Activated CD4-positive, alpha-beta memory T cell treated with anti-CD3 and anti-CD28 coated beads for 36 hours (primary cell): ENCODE results near the gene PIH1D1. TPM values are rescaled to one million over a fixed set of nuclear protein-coding genes. Genes with fewer than 3 reads are reported as not detected.

Experiments
- CTCF ChIA-PET: fragments of 350-600 bp; sonication (Branson Sonifier 250); formaldehyde crosslinking; loops from one replicate; lab custom pipeline; 2021; ENCODE audit warnings: antibody characterized with exemption, inconsistent platforms; lab: Charles Lee
- POLR2A ChIA-PET: fragments of 350-600 bp; sonication (Branson Sonifier 250); formaldehyde crosslinking; loops from one replicate; lab custom pipeline; 2021; ENCODE audit warnings: antibody characterized with exemption; lab: Charles Lee
- DNase-seq: peaks from one replicate; pipeline ENCODE4 v3.0.0-alpha.2; 2020
- H3K27ac Mint-ChIP-seq: one replicate; pipeline ENCODE4 v1.8.0; 2021; ENCODE audit warnings: mixed read lengths
- H3K27me3 Mint-ChIP-seq: one replicate; pipeline ENCODE4 v1.8.0; 2021; ENCODE audit warnings: mixed read lengths
- H3K36me3 Mint-ChIP-seq: one replicate; pipeline ENCODE4 v1.8.0; 2021; ENCODE audit warnings: mixed read lengths
- H3K4me1 Mint-ChIP-seq: one replicate; pipeline ENCODE4 v1.8.0; 2021; ENCODE audit warnings: low read depth, mixed read lengths
- H3K4me3 Mint-ChIP-seq: one replicate; pipeline ENCODE4 v1.8.0; 2021; ENCODE audit warnings: mild to moderate bottlenecking, mixed read lengths
- H3K9me3 Mint-ChIP-seq: one replicate; pipeline ENCODE4 v1.8.0; 2021; ENCODE audit warnings: mixed read lengths
- intact Hi-C: fragments of 100-400 bp; cut with micrococcal nuclease; formaldehyde crosslinking; loops from one replicate; pipeline ENCODE4 v1.15.1; 2023
- total RNA-seq, 2 experiments: library from RNA; stranded (reverse); gene quantifications; one replicate each; pipeline ENCODE4 v1.2.3, GENCODE V29; 2021

Gene PIH1D1
- total RNA-seq, 2 experiments from 2014 or later, result 117 to 129 TPM

DNA sequence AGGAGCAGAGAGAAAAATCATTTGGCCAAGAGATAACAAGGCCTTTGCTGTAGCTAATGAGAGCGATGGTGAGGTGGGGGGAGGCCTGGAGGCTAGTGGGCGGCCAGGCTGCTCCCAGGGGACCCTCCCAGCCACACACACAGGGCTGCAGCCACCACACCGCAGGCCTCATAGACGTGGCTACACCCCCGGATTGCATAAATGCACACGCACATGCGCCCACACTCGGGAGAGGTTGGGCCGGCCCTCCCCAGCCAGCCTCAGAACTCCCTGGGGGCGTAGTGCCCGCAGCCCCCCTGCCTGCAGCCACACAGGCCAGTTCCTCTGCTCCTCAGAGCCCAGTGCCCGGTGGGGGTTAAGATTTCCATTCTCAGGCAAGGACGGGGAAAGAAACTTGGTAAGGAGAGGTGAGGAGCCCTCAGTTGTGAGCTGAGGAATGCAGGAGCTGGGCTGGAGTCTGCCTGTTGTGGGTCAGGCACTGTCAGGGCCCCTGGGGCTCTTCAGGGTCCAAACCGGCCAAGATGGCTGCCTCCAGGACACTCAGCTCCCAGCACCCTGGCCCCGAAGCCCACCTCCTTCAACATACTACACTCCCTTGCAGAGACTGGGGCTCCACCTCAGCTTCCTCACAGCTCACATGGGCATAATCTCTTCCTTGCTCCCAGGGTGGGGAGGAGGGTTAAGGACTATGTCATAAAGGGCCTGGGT is 36.4 kb downstream of the PIH1D1 start:
- H3K4me3 Mint-ChIP-seq, result no peak overlapping the region
- peaks cover 18% of the 10 kb centered on the region for H3K4me1 Mint-ChIP-seq
- intact Hi-C loops, result no loop called here
- POLR2A ChIA-PET, result no interaction called here
- peaks cover 9% of the 10 kb centered on the region for H3K27me3 Mint-ChIP-seq
- CTCF ChIA-PET, result no interaction called here
- H3K27ac Mint-ChIP-seq, result no peak overlapping the region
- H3K36me3 Mint-ChIP-seq, result no peaks in the 10 kb centered on the region
- no peaks in the 10 kb centered on the region for H3K9me3 Mint-ChIP-seq
- no peak for DNase-seq

- H3K4me3 Mint-ChIP-seq, result no peak overlapping the region
These were observed 37.4 kb downstream of the PIH1D1 start for GRCh38 chr19:49414256-49414655.

GRCh38 chr19:49413348-49413747 is 38.3 kb downstream of the PIH1D1 start:
- H3K27ac Mint-ChIP-seq, result no peak overlapping the region
- H3K4me1 Mint-ChIP-seq, result peaks cover 37% of the 10 kb centered on the region
- ChIA-PET CTCF (interaction anchor here (0.6 kb wide), 1 partner anchor 17 kb away, joined by 5 read pairs; no protein-coding TSS in a partner anchor), POLR2A (no interaction called here)
- peaks cover 2% of the 10 kb centered on the region for H3K27me3 Mint-ChIP-seq
- intact Hi-C loops, result no loop called here
- DNase-seq, result no peak
- no peaks in the 10 kb centered on the region for H3K36me3 Mint-ChIP-seq
- no peaks in the 10 kb centered on the region for H3K9me3 Mint-ChIP-seq
- no peak overlapping the region for H3K4me3 Mint-ChIP-seq

More at GRCh38 chr19:49414256-49414655, 37.4 kb downstream of the PIH1D1 start:
- H3K9me3 Mint-ChIP-seq, result no peaks in the 10 kb centered on the region
- H3K4me1 Mint-ChIP-seq, result peaks cover 28% of the 10 kb centered on the region
- ChIA-PET POLR2A (no interaction called here), CTCF (no interaction called here)
- intact Hi-C loops, result no loop called here
- DNase-seq, result no peak
- no peaks in the 10 kb centered on the region for H3K36me3 Mint-ChIP-seq
- H3K27me3 Mint-ChIP-seq, result peaks cover 2% of the 10 kb centered on the region
- no peak overlapping the region for H3K27ac Mint-ChIP-seq

DNA sequence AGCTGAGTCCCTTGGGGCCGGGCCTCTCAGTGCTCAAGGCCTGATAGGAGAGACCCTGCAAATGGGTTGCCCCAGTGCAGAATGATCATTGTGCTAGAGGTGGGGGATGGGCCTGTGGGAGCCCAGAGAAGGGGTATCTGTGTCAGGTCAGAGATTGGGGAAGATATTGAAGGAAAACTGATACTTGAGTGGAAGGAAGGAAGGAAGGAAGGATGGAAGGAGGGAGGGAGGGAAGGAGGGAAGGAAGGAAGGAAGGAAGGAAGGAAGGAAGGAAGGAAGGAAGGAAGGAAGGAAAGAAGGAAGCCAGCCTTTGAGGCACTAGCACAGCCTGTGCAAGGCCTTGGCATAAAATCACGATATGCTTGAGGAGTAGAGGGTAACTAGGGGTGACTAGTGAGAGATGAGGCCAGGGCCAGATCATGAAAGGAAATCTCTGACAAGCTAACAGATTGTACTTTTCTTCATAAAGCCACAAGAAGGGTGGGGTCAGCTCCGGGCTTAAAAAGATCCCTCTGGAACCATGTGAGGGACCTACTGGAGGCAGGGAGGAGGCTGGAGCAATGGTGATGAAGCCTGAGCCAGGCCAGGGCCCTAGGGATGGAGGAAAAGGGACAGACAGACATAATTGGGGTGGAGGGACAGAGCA is 39.8 kb downstream of the PIH1D1 start:
- no peaks in the 10 kb centered on the region for H3K27me3 Mint-ChIP-seq
- POLR2A ChIA-PET, result no interaction called here
- CTCF ChIA-PET, result interaction anchor here (0.9 to 1.4 kb wide), 2 partner anchors 10 to 110 kb away, joined by 3 to 4 read pairs; no protein-coding TSS in a partner anchor
- no peak overlapping the region for H3K4me3 Mint-ChIP-seq
- H3K36me3 Mint-ChIP-seq, result no peaks in the 10 kb centered on the region
- no peak for DNase-seq
- H3K9me3 Mint-ChIP-seq, result no peaks in the 10 kb centered on the region
- H3K4me1 Mint-ChIP-seq, result peaks cover 50% of the 10 kb centered on the region
- intact Hi-C loops, result no loop called here
- H3K27ac Mint-ChIP-seq, result no peak overlapping the region

DNA sequence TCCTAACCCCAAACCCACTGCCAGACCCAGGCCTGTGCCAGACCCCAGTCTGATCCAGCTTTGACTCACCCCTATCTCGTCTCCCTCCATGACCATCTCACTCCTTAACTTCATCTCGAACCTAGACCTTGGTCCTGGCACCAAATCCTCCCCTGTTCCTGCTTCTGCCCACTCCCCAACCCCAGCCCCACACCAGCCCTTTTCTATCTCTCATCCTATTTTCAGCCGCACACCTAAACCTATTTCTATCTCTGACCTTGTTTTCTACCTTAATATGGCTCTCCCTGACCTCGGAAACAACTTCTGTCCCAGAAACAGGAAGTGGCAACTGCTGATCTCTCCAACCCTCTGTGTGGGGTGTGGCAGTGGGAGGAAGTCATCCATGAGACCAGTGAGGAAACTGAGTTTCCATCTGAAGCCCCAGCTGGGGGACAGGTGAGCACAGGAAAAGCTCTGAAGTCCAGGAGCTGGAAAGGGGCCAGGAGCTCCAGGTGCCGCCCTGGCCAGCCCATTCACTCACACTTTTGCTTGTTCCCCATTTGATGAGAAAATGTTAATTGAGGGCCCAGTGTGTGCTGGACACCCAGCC is 42.1 kb downstream of the PIH1D1 start:
- H3K4me1 Mint-ChIP-seq, result peaks cover 47% of the 10 kb centered on the region
- POLR2A ChIA-PET, result interaction anchor here (0.5 to 0.8 kb wide), 2 partner anchors 13 to 45 kb away, joined by 3 read pairs; no protein-coding TSS in a partner anchor

DNA sequence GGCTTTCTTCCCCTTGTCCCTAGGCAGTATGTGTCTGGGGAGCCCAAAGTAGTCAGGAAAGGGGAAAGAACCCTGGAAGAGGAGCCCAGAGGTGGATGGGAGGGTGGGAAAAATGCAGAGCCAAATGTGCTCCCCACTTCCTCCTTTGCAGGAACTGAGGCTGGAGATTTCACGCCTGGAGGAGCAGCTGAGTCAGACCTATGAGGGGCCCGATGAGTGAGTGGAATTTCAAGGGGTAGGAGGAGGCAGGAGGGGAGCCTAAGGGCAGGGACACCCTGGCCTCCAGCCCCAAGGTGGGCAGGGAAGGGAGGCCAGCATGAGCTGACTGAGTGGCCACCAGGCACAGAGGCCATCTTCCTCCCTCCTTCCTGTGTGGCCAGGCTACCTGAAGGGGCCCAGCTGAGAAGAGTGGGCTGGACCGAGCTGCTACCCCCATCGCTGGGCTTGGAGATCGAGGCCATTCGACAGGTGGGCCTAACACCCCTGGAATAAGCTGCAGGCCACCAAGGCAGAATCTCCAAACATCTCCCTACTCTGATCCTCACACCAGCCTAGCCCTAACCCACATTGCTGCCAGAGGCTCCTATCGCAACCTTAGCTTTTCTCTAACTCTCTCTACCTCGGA is 42.7 kb downstream of the PIH1D1 start:
- H3K36me3 Mint-ChIP-seq, result no peaks in the 10 kb centered on the region
- CTCF ChIA-PET, result interaction anchor here (1.1 to 1.5 kb wide), 3 partner anchors 15 to 18 kb away, joined by 3 to 8 read pairs (median 5); no protein-coding TSS in a partner anchor
- intact Hi-C loops, result no loop called here

More for the DNA sequence above, 42.1 kb downstream of the PIH1D1 start:
- peak; percentile 43 for DNase-seq
- intact Hi-C loops, result no loop called here
- H3K36me3 Mint-ChIP-seq, result no peaks in the 10 kb centered on the region
- H3K4me3 Mint-ChIP-seq, result peak overlapping the region; percentile 44
- no peaks in the 10 kb centered on the region for H3K9me3 Mint-ChIP-seq
- CTCF ChIA-PET, result interaction anchor here (1.1 to 1.5 kb wide), 4 partner anchors 14 to 66 kb away, joined by 3 to 8 read pairs (median 4); no protein-coding TSS in a partner anchor
- H3K27me3 Mint-ChIP-seq, result no peaks in the 10 kb centered on the region
- peak overlapping the region; percentile 57 for H3K27ac Mint-ChIP-seq

DNA sequence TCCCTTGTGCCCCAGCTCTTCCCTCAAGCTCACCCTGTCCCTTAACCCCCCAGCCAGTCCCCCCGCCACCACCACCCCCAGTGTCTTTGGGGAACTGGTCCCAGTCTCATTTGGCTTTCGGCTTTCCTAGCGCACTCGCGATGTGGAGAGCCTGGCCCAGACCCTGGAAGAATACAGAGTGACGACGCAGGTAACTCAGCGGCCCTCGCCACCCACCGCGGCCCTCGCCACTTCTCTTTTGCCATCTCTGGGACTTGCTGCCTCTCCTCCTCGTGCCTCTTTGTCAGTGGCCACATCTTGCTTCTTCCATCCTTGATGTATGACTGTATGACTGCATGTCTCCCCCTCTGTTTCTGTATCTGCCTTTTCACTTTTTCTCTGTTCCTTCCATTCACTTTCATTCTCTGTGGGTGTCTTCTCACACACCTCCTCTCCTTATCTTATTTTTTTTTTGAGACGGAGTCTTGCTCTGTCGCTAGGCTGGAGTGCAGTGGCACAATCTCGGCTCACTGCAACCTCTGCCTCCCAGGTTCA is 44.1 kb downstream of the PIH1D1 start:
- CTCF ChIA-PET, result interaction anchor here (1.4 to 2.0 kb wide), 2 partner anchors 16 to 66 kb away, joined by 3 to 17 read pairs; no protein-coding TSS in a partner anchor
- Mint-ChIP-seq H3K27me3 (no peaks in the 10 kb centered on the region), H3K27ac (no peak overlapping the region), H3K36me3 (no peaks in the 10 kb centered on the region), H3K4me1 (peaks cover 47% of the 10 kb centered on the region), H3K9me3 (no peaks in the 10 kb centered on the region), H3K4me3 (no peak overlapping the region)
- DNase-seq, result no peak
- POLR2A ChIA-PET, result no interaction called here
- intact Hi-C loops, result no loop called here

More for the DNA sequence above, 42.7 kb downstream of the PIH1D1 start:
- peak overlapping the region; percentile 57 for H3K27ac Mint-ChIP-seq
- no peak for DNase-seq
- peaks cover 47% of the 10 kb centered on the region for H3K4me1 Mint-ChIP-seq
- no peaks in the 10 kb centered on the region for H3K9me3 Mint-ChIP-seq
- H3K27me3 Mint-ChIP-seq, result no peaks in the 10 kb centered on the region
- POLR2A ChIA-PET, result interaction anchor here (0.8 kb wide), 1 partner anchor 13 kb away, joined by 3 read pairs; no protein-coding TSS in a partner anchor
- H3K4me3 Mint-ChIP-seq, result peak overlapping the region; percentile 44

GRCh38 chr19:49407079-49407478 is 44.5 kb downstream of the PIH1D1 start:
- Mint-ChIP-seq H3K36me3 (no peaks in the 10 kb centered on the region), H3K9me3 (no peaks in the 10 kb centered on the region), H3K4me1 (peaks cover 45% of the 10 kb centered on the region), H3K27me3 (no peaks in the 10 kb centered on the region), H3K27ac (no peak overlapping the region), H3K4me3 (no peak overlapping the region)
- CTCF ChIA-PET, result interaction anchor here (0.7 to 2.0 kb wide), 3 partner anchors 9 to 66 kb away, joined by 3 to 17 read pairs (median 3); no protein-coding TSS in a partner anchor
- intact Hi-C loops, result no loop called here
- no peak for DNase-seq
- POLR2A ChIA-PET, result no interaction called here

DNA sequence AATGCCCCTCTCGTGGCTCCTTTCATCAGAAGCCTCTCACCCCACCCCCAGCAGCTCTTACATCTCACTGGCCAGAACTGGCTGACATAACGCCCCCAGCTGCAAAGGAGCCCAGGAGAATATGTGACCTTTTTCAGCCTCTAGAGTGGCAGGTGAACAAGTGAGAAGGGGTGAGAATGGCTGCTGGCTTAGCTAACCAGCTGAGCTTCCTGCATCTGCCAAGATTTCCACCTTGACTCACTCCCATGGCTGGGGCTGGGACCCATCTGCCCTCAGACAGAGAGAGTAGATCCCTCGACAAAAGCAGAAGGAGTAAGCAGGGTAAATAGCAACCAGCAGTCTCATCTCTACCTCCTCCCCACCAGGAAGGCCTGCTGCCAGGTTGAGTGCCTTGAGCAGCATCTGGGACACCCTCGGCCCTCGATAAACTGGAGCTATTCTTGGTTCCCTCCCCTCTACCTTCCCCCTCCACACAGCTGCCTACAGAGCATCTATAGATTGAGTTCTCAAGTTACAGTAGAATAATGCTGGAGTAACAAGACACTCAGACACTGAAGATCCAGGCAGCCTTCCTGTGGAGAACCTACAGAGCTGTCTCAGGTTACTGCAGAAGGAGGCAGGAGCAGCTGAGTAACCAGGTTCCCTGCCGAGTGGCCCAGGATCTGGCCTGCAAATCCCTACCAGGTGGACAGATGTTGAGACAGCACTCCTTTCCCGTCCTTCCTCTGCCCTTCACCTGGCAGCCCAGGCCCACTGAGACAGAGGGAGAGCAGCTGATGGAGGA is 48.0 kb downstream of the PIH1D1 start:
- Mint-ChIP-seq H3K36me3 (no peaks in the 10 kb centered on the region), H3K27me3 (no peaks in the 10 kb centered on the region), H3K27ac (no peak overlapping the region), H3K4me1 (peaks cover 18% of the 10 kb centered on the region), H3K4me3 (no peak overlapping the region), H3K9me3 (no peaks in the 10 kb centered on the region)
- intact Hi-C loops, result no loop called here
- CTCF ChIA-PET, result interaction anchor here (1.6 kb wide), 1 partner anchor 11 kb away, joined by 4 read pairs; no protein-coding TSS in a partner anchor
- DNase-seq, result no peak
- POLR2A ChIA-PET, result no interaction called here

DNA sequence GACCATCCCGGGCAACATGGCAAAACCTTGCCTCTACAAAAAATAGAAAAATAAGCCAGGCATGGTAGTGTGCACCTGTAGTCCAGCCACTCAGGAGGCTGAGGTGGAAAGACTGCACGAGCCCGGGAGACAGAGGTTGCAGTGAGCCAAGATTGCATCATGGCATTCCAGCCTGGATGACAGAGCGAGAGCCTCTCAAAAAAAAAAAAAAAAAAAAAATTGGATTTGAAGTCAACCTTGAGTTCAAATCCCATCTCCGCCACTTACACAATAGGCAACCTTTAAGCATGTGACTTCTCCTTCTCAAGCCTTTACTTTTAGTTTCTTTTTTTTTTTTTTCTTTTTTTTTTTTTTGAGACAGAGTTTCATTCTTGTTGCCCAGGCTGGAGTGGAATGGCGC is 51.6 kb downstream of the PIH1D1 start:
- no peaks in the 10 kb centered on the region for H3K36me3 Mint-ChIP-seq
- POLR2A ChIA-PET, result no interaction called here

GRCh38 chr19:49398931-49399330 is 52.7 kb downstream of the PIH1D1 start:
- Mint-ChIP-seq H3K4me3 (no peak overlapping the region), H3K27me3 (no peaks in the 10 kb centered on the region), H3K4me1 (peaks cover 11% of the 10 kb centered on the region), H3K36me3 (no peaks in the 10 kb centered on the region), H3K9me3 (no peaks in the 10 kb centered on the region), H3K27ac (no peak overlapping the region)
- CTCF ChIA-PET, result no interaction called here
- DNase-seq, result no peak
- intact Hi-C loops, result no loop called here
- POLR2A ChIA-PET, result no interaction called here

More for the DNA sequence above, 51.6 kb downstream of the PIH1D1 start:
- DNase-seq, result no peak
- intact Hi-C loops, result no loop called here
- H3K27me3 Mint-ChIP-seq, result no peaks in the 10 kb centered on the region
- CTCF ChIA-PET, result no interaction called here
- H3K27ac Mint-ChIP-seq, result no peak overlapping the region
- H3K4me3 Mint-ChIP-seq, result no peak overlapping the region
- H3K4me1 Mint-ChIP-seq, result peaks cover 11% of the 10 kb centered on the region
- H3K9me3 Mint-ChIP-seq, result no peaks in the 10 kb centered on the region
